Hematopoietic multipotent progenitor cell treated with erythropoietin and hydrocortisone succinate and interleukin-3 and kit ligand, for 8 days (in vitro differentiated cells): Measurements from ENCODE around the gene ARRDC3.
A peak's percentile ranks its signal among the peaks of the same experiment; 100 is the strongest.

Experiments
- DNase-seq: peaks from one replicate; pipeline ENCODE4 v3.0.0-alpha.2; 2015

The ARRDC3 gene

GRCh38 chr5:91383956-91384300 lies 811 bp upstream of the ARRDC3 start:
- peak; percentile 60 for DNase-seq

- DNase-seq, result peak; percentile 65
These were observed 539 bp downstream of the ARRDC3 start for GRCh38 chr5:91382530-91383026.

GRCh38 chr5:91381774-91382359 lies 1.2 kb downstream of the ARRDC3 start:
- DNase-seq, result peak; percentile 84

DNA sequence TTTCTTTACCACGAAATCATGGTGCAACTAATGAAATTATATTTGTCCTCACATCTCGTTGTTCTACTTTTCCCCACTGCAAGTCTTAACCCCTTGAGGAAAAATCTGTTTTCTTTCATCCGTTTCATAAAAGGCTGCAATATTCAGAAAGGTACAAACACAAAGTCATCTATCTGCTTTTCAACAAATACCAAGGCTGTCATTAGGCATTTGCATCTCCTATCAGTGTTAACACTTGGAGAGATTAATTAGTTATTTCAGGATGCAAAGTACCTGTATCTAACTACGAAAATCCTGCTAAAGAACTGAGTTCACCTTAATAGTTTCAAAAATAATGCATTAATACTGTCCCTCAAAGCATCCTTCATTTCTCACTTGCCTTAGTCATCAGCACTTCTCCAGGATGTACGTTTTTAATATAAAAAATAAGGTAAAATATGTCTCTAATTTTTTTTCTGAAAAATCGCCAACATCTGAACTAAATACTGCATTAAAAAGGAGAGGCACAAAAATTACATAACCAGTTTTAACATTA lies 1.8 kb downstream of the ARRDC3 start:
- no peak for DNase-seq

- peak; percentile 97 for DNase-seq
These were observed 2.5 kb downstream of the ARRDC3 start for GRCh38 chr5:91380491-91381238.

DNA sequence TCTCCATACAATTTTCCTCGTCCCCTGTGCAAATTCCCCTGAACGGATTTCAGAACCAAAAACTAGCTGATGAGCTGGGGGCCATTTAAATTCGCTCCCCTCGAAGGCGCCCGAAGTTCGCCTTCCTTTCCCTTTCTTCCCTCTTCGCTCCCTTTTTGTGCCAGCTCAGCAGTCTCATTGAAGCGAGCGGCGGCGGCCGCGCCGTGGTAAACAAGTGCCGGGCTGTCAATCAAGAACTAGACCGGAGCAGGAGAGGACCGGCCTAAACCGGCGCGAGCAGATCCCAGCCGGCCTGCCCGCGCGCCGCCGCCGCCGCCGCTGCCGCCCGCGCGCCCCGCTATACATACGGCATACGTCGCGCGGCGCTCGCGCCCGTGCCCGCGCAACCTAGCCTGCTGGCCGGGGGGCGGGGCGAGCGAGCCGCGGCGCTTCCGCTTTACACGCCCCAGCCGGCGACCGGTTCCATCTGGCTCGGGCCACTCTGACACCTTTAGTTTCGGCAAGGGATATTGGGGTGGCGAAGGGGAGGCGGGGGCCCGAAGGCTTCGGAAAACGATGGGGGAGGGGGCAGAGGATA lies 3.1 kb downstream of the ARRDC3 start:
- peak; percentile 95 for DNase-seq

DNA sequence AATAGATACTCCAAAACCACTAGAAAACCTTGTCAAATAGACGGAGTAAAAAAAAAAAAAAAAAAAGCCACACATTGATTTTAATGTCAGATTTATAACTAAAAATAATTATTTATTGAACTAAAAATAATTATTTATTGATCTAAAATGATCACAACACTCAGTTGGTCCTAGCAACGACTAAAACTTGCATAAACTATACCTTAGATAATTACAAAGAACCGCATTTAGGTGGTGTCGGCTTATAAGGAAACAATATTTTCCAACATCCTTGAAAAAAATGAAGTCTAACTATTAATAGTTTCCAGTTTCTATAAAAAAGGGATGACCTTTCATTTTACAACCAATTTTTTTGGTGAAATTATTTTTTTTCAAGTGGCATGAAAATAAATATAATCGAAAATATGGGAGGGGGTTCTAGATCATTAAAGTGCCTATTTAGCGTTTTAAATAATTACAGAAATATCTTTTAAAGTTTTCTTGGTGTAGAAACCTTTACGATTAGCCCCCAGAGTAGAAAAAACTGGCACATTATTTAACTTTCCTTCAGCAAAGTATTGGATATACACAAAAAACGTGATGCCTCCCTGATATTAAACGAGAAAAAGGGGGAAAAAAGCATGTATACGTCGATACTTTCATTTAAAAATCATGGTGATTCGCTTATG lies 3.7 kb downstream of the ARRDC3 start:
- no peak for DNase-seq

DNA sequence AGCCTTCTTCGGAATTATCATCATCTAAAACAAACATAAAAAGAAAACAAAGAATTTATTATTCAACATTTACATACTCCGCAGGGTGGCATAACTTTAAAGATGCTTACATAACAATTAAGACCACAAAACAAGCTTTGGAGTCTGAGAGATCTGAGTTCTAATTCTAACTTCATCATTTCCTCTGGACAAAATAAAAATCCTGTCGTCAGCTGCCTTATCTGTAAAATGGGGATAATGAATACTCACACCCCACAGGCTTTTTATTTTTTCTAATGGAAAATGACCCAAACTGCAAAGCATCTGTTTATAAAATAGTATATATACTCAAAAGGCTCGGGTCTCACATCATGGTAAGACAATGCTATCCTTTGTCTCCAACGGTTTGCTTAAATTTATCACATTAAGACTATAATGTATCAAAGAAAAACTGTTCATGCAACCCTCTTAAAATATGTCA lies 4.3 kb downstream of the ARRDC3 start:
- DNase-seq, result peak; percentile 54

DNA sequence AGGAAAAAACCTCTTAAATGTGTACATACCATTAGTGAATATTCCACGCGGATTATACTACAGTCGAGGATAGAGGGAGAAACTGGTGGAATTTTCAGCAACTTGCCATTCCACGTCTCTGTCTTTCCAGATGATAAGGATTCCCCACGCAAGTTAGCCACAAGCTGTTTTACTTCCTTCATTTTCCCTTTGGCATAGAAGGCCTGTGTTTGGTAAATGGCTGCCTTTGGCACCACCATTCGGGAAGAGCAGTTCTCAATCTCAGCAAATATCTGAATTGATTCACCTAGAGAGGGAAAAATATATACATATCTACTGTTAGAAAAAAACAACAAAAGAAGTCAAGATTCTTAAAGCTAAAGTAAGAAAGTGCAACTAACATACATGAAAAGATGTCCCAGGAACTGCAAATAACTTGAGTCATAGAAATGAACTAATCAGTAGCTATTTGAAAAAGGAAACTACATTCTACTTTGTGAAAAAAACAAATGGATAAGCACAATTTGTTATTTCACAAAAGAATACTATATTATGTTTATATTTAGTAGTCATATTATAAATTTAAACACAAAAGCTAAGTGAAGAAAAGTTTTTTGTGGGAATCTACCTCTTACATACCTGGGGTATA lies 8.1 kb downstream of the ARRDC3 start:
- no peak for DNase-seq

DNA sequence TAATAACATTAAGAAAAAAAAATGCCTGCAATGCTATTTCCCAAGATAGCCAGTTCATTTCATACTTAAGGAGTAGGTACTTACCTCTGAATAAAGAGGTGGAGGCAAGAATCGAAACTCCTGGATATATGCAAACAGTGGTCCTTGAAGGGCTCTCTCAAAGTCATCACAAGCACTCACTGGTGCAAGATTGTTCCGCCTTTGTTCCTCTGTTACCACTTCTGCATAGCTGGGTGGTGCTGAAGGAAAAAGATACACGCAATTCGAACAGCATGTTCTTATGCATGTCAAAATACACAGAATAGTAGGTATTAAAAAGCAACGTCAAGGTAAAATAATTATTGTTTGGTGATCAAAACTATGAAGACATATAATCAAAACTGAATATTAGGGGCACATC lies 9.5 kb downstream of the ARRDC3 start:
- DNase-seq, result no peak

- no peak for DNase-seq
These were observed 10.1 kb downstream of the ARRDC3 start for GRCh38 chr5:91373006-91373405.

GRCh38 chr5:91369480-91369879 lies 13.6 kb downstream of the ARRDC3 start:
- DNase-seq, result no peak

DNA sequence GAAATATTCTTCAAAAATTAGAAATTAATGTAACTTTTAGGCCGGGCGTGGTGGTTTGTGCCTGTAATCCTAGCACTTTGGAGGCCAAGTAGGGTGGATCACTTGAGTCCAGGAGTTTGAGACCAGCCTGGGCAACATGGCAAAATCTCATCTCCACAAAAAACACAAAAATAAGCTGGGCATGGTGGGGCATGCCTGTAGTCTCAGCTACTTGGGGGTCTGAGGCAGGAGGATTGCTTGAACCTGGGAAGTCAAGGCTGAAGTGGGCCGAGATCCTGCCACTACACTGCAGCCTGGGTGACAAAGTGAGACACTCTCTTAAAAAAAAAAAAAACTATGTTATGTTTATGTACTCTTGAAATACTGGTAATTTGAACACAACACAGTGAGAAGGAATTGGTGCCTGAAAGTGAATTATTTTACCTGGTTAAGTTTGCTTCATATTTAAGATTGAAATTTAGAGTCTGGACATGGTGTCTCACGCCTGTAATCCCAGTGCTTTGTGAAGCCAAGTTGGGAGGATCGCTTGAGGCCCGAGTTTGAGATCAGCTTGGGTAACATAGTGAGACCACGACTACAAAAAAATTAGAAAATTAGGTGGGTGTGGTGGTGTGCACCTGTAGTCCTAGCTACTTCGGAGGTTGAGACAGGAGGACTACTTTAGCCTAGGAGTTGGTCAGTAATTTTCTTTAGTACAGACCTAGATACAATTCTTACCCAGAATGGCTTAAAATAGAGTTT lies 15.0 kb downstream of the ARRDC3 start:
- no peak for DNase-seq

DNA sequence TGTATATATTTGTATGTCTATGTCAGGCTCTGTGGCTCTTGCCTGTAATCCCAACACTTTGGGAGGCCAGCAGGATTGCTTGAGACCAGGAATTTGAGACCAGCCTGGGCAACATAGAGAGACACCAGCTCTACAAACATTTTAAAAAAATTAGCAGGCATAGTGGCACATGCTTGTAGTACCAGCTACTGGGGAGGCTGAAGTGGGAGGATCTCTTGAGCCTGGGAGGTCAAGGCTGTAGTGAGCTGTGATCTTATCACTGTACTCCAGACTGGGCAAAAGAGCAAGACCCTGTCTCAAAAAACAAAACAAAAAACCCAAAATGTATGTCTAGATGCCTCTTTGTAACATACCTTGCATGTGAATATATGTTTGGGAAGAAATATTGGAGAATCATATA lies 15.8 kb downstream of the ARRDC3 start:
- no peak for DNase-seq

- no peak for DNase-seq
These were observed 16.6 kb downstream of the ARRDC3 start for GRCh38 chr5:91366551-91366950.

DNA sequence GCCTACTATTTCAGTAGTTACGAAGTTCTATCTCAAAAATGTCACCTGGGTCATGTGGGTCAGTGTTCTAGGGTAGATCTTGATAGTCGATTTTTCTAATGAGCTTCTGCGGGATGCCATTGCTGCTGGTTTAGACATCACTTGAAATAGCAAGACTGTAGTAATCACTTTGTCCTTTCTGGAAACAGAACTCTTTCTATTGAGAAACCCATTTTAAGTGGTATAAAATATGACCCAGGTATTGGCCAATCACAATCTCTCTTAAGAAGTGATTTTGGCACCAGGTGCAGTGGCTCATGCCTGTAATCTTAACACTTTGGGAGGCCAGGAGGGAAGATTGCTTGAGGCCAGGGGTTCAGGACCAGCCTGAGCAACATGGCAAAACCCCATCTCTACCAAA lies 17.6 kb downstream of the ARRDC3 start:
- DNase-seq, result no peak

DNA sequence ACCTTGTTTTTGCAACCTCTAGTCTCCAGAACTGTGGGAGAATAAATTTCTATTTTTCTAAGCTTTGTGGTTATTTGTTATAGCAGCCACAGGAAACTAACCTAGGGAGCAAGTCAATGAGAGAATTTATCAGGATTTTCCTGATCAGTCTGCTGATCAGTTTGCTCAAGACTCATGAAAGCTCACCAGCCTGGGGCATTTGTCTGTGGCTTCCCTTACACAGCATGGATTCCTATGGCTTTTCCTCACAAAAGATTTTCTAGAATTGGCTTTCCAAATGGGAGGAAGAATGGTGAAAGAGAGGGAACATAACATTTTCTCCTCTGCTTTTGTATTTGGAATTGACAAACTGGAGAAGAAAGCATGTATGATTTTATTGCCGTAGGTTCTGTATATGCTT lies 20.2 kb downstream of the ARRDC3 start:
- DNase-seq, result no peak

DNA sequence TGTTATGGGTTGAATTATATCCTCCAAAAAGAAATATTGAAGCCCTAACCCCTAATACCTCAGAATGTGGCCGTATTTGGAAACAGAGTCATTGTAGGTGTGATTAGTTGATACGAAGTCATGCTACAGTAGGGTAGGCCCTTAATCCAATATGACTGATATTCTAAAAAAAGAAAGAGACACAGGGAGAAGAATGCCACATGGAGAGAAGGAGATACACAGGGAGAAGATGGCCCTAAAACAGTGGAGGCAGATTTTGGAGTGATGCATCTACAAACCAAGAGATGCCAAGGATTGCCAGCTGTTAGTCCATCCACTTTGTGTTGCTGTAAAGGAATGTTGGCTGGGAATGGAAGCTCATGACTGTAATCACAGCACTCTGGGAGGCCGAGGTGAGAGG lies 21.3 kb downstream of the ARRDC3 start:
- DNase-seq, result no peak

GRCh38 chr5:91361055-91361701 lies 21.9 kb downstream of the ARRDC3 start:
- DNase-seq, result peak; percentile 16

DNA sequence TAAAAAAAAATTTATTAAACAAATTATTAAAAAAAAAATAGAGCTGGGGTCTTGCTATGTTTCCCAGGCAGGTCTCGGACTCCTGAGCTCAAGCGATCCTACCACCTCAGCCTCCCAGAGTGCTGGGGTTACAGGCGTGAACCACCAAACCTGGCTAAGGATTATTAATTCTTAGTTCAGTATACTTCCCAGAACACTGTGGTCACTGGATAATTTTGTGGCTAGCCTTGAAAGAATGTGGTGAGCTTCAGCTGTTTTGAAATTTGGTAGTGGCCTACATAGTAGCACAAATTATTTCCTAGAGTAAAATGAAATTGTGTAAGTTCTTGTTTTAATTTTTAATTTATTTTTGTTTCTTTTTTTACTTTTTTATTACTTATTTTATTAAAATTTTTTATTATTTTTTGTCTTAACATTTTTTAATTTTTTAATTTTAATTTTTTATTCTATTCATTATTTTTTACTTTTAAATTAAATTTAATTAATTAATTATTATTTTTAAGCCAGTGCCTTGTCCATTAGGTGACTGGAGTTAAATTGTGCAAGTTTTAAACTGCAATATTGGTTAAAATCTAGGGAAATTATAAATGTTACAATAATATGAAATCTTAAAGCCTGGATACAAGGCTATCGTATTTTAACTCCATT lies 23.0 kb downstream of the ARRDC3 start:
- DNase-seq, result no peak

- no peak for DNase-seq
These were observed 25.3 kb downstream of the ARRDC3 start for GRCh38 chr5:91357806-91358205.
